ENCODE data around the gene BLOC1S1. TPM values are rescaled to one million over a fixed set of nuclear protein-coding genes. Genes with fewer than 3 reads are reported as not detected.

Gene BLOC1S1
- total and polyA plus RNA-seq, 9 of the 15 experiments (the other 6 are each of a cell fraction or from before 2014, with no cell fraction given) = 75.2 to 161 (median 98.8) TPM

DNA sequence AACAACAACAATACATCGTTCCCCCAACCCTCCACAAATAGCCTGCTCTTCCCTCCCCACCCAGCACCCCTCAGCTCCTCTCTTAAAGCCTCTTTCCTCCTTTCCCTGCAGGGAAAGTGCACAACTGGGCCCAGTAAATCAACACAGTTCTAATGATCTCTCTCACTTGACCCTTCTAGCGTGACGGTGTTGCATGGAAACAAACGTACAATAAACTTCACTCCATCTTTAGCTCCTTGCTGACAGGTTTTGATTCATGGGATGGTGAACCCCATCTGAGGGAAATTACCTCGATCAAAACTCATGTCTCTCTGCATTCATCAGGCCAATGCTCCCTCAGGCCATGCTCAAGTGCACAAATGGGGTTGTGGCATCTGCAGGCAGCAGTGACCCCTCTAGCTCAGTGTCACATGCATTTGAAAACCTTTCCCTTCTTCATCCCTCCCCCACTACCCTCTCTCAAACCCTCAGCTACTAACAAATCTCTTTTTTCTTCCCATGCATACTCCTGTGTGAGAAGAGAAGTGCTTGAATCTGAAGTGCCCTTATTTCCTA, 50.0 kb downstream of the BLOC1S1 start:
- BruUV-seq (replicated peaks) = no TSS peak
- H3K36me3 ChIP-seq (ENCODE audit: control insufficient read depth, insufficient read depth, low read length) = peaks cover 64% of the 10 kb centered on the region
- no peak overlapping the region for H3K4me2 ChIP-seq (ENCODE audit: insufficient read depth, low read length)
- WGBS (ENCODE audit: insufficient coverage, low coverage, missing lambda C conversion rate) = 80% methylated on average over 5 of the region's 5 CpGs
- ATAC-seq = no peak
- H3K9me3 ChIP-seq (replicated peaks; ENCODE audit: control insufficient read depth, insufficient read depth, low read depth, low read length) = no peaks in the 10 kb centered on the region
- ChIA-PET CTCF (ENCODE audit: low intra/inter-chr PET ratio) (interaction anchor here (0.5 kb wide), 1 partner anchor 26 kb away, joined by 3 read pairs; no protein-coding TSS in a partner anchor), POLR2A (interaction anchor here (0.6 to 1.5 kb wide), 6 partner anchors 9 to 275 kb away, joined by 3 to 6 read pairs (median 4); no protein-coding TSS in a partner anchor)
- no peak overlapping the region for H3K9ac ChIP-seq (ENCODE audit: insufficient read depth in 1 of 2, low read depth in 2 of 2, low read length in 2 of 2)
- TF ChIP-seq, protein P1, sequence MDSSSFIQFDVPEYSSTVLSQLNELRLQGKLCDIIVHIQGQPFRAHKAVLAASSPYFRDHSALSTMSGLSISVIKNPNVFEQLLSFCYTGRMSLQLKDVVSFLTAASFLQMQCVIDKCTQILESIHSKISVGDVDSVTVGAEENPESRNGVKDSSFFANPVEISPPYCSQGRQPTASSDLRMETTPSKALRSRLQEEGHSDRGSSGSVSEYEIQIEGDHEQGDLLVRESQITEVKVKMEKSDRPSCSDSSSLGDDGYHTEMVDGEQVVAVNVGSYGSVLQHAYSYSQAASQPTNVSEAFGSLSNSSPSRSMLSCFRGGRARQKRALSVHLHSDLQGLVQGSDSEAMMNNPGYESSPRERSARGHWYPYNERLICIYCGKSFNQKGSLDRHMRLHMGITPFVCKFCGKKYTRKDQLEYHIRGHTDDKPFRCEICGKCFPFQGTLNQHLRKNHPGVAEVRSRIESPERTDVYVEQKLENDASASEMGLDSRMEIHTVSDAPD (CRISPR knock-in tag; IDR thresholded peaks at IDR 0.05) = no peak
- TF ChIP-seq MAFG (tag; conservative IDR thresholded peaks at IDR 0.05) (no peak), TEAD2 (tag; IDR thresholded peaks at IDR 0.05) (no peak), PCBP1 (IDR thresholded peaks at IDR 0.05; ENCODE audit: low read depth, low read length, poor library complexity, severe bottlenecking) (no peak), NEUROD1 (IDR thresholded peaks at IDR 0.05; ENCODE audit: borderline replicate concordance, low read depth, low read length, partially characterized antibody) (no peak)
- TF ChIP-seq, protein P2, sequence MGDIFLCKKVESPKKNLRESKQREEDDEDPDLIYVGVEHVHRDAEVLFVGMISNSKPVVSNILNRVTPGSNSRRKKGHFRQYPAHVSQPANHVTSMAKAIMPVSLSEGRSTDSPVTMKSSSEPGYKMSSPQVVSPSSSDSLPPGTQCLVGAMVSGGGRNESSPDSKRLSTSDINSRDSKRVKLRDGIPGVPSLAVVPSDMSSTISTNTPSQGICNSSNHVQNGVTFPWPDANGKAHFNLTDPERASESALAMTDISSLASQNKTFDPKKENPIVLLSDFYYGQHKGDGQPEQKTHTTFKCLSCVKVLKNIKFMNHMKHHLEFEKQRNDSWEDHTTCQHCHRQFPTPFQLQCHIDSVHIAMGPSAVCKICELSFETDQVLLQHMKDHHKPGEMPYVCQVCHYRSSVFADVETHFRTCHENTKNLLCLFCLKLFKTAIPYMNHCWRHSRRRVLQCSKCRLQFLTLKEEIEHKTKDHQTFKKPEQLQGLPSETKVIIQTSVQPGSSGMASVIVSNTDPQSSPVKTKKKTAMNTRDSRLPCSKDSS (IDR thresholded peaks at IDR 0.05; ENCODE audit: low read depth, partially characterized antibody) = no peak
- in situ Hi-C loops (cut with MboI) = no loop called here
- H3K4me3 ChIP-seq = no peak overlapping the region
- H3K27ac ChIP-seq (ENCODE audit: extremely low read depth, low read depth, low read length) = no peak overlapping the region
- H4K20me1 ChIP-seq (replicated peaks; ENCODE audit: control insufficient read depth, insufficient read depth, low read length) = no peaks in the 10 kb centered on the region
- H3K4me1 ChIP-seq (replicated peaks in 1 of 2; ENCODE audit: control insufficient read depth in 2 of 2, insufficient read depth in 2 of 2, low read length in 2 of 2) = no peaks in the 10 kb centered on the region; a peak in 1 of 5 replicates
- H3K9me1 ChIP-seq (ENCODE audit: control insufficient read depth, insufficient read depth, low read length) = no peaks in the 10 kb centered on the region
- no peak for FAIRE-seq
- H3K27me3 ChIP-seq (ENCODE audit: control insufficient read depth in 2 of 2, insufficient read depth in 2 of 2, low read length in 2 of 2) = no peaks in the 10 kb centered on the region
- intact Hi-C loops (cut with micrococcal nuclease) = no loop called here
- peaks cover 10% of the 10 kb centered on the region for H3K79me2 ChIP-seq (ENCODE audit: control insufficient read depth, insufficient read depth, low read length)
- H2AFZ ChIP-seq (ENCODE audit: low read depth, low read length) = no peak overlapping the region
- DNase-seq (ENCODE audit: extremely low read depth in 1 of 4, low spot score in 3 of 4) = no peak
